NCI-H524 (cell line): ENCODE results near the gene TNFSF12.

Experiments used
- DNase-seq, 2 experiments: peaks; one replicate each; lab custom pipeline; 2025; lab: John Stamatoyannopoulos, UW

TNFSF12 gene

GRCh38 chr17:7570351-7570750 is 21.5 kb downstream of the TNFSF12 start:
- DNase-seq: no peak

GRCh38 chr17:7572338-7572587 is 23.4 kb downstream of the TNFSF12 start:
- no peak for DNase-seq

- DNase-seq: peak; percentile 78 to 92
Observed at GRCh38 chr17:7572588-7573323, 23.9 kb downstream of the TNFSF12 start.

- peak; percentile 27 to 48 for DNase-seq
Observed at GRCh38 chr17:7573324-7574080, 24.6 kb downstream of the TNFSF12 start.

GRCh38 chr17:7574176-7574953 is 25.5 kb downstream of the TNFSF12 start:
- no peak for DNase-seq

- DNase-seq: no peak
Observed at GRCh38 chr17:7575481-7575883, 26.6 kb downstream of the TNFSF12 start.

GRCh38 chr17:7575959-7576358 is 27.1 kb downstream of the TNFSF12 start:
- no peak for DNase-seq

GRCh38 chr17:7576432-7576937 is 27.6 kb downstream of the TNFSF12 start:
- DNase-seq: no peak

- DNase-seq: no peak
Observed at GRCh38 chr17:7577327-7578199, 28.7 kb downstream of the TNFSF12 start.

GRCh38 chr17:7579001-7579833 is 30.4 kb downstream of the TNFSF12 start, which contains the start of gene CD68:
TSS of gene CD68 (plus strand) at chr17:7579638. CDS start at chr17:7579678, 40 bp downstream.
- peak in 1 of 2 experiments; percentile 13 for DNase-seq

GRCh38 chr17:7579834-7580603 is 31.2 kb downstream of the TNFSF12 start:
- DNase-seq: no peak

GRCh38 chr17:7580604-7581575 is 32.0 kb downstream of the TNFSF12 start:
- no peak for DNase-seq

- DNase-seq: no peak
Observed at GRCh38 chr17:7582396-7583252, 33.8 kb downstream of the TNFSF12 start.

GRCh38 chr17:7583253-7584109 is 34.6 kb downstream of the TNFSF12 start, which contains the start of gene MPDU1:
TSS of gene MPDU1 (plus strand) at chr17:7583852. CDS start at chr17:7583863, 11 bp downstream.
- peak; percentile 74 to 83 for DNase-seq

GRCh38 chr17:7586673-7587419 is 38.0 kb downstream of the TNFSF12 start:
- DNase-seq: no peak
